GM04504 (cell line): ENCODE results near the gene ABAT.

ENCODE experiments used
- DNase-seq: peaks from one replicate; pipeline ENCODE4 v3.0.0-alpha.2; 2012; ENCODE audit warnings: low read depth

Gene ABAT

GRCh38 chr16:8717892-8718415, 43.5 kb downstream of the ABAT start:
- no peak for DNase-seq

DNA sequence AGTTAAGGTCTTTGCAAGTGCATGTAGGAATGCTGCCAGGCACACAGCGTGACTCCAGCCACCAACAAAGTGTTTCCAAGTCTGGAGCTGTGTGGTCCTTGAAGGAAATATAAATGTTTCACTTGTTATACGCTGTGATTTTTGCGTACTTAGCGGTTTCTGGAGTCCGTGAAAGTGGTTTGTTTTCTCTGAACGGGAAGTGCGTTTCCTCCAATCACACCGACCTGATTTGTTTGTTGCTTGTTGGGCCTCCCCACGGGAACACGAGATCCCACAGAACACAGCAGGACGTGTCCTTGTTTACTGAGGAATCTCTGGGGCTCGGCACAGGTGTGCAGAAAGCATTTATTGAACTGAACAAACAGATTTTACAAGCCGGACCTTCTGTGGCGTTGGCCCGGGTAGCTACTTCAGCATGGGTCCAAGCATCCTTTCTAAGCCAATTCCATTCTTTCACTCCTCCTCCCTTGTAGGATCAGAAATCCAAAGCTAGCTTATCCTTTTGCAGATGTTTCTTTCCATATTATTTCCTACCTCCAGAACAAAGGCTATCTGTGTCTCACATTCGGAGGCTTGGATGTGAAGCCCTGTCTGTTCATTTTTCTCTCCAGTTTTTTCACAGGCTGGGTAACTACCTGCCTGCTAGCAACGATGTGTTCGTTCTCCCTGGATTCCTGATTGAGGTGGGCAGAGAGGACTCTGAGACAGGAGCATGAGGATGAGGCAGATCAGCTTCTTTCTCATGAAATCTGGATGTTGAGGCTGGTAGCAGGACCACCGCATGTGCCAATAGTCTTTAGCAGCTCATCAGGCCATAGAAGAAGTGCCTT, 44.6 kb downstream of the ABAT start:
- DNase-seq = no peak

DNA sequence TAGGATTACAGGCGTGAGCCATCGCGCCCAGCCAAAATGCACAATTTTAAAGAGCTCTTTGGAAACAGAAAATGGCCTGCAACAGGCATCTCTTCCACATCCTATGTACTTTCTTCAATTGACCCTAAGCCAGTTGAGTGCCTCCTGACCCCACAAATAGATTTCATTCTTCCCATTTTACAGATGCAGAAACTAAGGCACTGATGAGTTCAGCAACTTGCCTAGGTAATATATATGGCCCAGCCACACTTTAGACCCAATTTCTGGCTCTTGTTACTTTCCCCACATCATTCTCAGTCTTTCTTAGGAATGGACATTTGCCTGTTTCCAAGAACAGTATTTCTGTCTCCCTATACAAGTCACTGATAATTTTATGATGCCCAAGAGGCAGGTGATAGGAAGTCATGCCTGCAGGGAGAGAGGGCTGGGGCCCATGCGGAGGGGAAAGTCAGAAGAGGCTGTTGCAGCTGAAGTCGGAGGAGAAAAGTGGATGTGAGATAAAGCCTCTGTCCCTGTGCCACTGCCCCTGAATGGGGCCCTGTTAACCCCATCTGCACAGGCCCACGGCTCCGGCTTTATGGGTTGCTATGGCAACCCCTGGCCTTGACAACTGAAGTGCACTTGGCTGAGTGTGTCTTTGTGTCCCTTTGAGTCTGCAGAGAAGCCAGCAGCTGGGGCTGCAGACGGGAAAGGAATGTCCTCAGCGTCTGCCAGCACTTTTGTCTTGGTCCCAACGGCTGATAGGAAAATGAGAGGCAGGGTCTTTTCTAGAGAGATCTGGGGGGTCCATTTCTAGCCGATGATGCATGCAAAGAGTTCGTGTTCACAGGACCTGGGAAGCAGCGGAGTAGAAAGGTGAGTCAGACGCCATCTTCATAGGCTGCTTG, 45.9 kb downstream of the ABAT start:
- no peak for DNase-seq

GRCh38 chr16:8720967-8721308, 46.5 kb downstream of the ABAT start:
- DNase-seq = no peak

GRCh38 chr16:8721336-8722024, 47.1 kb downstream of the ABAT start:
- DNase-seq = no peak

- no peak for DNase-seq
Observed at GRCh38 chr16:8722025-8722348, 47.6 kb downstream of the ABAT start.

DNA sequence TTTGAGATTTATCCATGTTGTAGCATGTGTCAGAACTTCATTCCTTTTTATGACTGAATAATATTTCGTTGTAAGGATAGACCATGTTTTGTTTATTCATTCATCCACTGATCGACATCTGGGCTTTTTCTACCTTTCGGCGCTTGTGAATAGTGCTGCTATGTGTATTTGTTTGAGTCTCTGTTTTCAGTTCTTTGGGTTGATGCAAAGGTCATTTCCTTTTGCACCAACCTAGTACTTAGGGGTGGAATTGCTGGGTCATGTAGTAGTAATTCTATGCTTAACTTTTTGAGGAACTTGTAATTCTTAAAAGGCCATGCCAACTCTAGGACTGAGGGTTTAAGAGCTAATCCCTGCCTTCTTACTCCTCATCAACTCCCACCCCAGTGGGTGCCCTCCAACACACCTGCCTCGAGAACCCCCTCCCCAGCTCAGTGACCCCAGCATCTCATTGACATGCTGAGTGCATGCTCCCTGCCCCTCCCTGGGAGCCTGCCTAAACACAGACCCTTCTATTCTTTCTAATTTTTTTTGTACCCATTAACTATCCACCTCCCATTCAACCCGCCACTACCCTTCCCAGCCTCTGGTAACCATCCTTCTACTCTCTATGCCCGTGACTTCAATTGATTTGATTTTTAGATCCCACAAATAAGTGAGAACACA, 51.2 kb downstream of the ABAT start:
- no peak for DNase-seq

- DNase-seq = no peak
Observed at GRCh38 chr16:8727131-8727806, 52.9 kb downstream of the ABAT start.

- no peak for DNase-seq
Observed at GRCh38 chr16:8727857-8728618, 53.6 kb downstream of the ABAT start.

- DNase-seq = no peak
Observed at GRCh38 chr16:8729779-8730334, 55.4 kb downstream of the ABAT start.

- no peak for DNase-seq
Observed at GRCh38 chr16:8730335-8730915, 56.0 kb downstream of the ABAT start.

DNA sequence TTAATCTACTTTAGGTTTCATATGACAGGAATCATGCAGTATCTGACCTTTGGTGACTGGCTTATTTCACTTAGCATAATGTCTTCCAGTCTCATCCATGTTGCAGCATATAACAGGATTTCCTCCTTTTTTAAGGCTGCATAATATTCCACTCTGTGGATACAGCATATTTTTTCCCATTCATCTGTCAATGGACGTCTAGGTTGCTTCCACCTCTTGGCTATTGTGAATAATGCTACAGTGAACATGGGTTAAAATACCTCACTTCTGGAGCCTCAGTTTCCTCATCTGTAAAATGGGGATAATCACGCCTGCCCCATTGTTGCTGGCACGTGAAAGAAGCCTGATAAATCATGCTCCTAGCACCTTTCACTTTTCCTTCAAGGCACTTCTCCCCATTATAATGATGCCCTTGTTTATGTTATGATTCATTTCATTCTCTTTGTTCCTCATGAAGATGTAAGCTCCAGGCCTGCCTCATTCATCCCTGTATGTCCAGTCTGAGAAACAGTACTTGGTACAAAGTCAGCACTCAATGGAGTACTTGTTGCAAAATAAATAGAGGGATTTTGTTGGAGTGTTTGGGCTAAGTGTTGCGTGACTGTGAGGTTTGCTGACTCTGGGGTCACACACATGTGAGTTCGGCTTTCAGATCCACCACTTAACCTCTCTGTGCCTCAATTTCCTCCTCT, 59.6 kb downstream of the ABAT start:
- no peak for DNase-seq

- DNase-seq = no peak
Observed at GRCh38 chr16:8735574-8735973, 61.2 kb downstream of the ABAT start.

GRCh38 chr16:8736123-8736668, 61.8 kb downstream of the ABAT start:
- no peak for DNase-seq

GRCh38 chr16:8739151-8739550, 64.7 kb downstream of the ABAT start:
- DNase-seq = no peak

DNA sequence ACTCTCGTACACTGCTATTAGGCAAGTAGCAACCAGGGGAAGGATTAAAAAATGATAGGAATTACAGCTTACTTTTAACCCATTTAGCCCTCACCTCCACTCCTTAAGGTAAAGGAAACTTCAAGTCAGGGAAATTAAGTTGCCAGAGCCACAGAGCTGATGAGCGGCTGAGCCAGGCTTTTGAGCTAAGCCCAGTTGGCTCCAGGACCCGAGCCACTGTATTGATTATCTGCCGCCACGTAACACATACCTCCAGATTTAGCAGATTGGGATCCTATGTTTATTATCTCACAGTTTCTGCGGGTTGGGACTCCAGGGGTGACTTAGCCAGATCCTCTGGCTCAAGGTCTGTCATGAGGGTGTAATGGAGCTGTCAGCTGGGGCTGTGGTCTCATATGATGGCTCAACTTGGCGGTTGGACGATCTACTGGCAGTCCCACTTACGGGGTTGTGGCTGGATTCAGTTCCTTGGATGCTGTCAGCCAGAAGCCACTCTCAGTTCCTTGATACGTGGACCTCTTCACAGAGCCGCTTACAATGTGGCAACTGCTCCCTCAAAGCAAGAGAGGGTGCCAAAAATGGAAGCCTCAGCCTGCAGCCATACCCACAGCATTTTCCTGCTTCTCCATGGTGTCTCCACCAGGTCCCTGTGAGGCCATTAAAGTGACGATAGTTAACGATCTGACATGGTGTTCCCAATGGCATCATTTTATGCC, 65.7 kb downstream of the ABAT start:
- no peak for DNase-seq

DNA sequence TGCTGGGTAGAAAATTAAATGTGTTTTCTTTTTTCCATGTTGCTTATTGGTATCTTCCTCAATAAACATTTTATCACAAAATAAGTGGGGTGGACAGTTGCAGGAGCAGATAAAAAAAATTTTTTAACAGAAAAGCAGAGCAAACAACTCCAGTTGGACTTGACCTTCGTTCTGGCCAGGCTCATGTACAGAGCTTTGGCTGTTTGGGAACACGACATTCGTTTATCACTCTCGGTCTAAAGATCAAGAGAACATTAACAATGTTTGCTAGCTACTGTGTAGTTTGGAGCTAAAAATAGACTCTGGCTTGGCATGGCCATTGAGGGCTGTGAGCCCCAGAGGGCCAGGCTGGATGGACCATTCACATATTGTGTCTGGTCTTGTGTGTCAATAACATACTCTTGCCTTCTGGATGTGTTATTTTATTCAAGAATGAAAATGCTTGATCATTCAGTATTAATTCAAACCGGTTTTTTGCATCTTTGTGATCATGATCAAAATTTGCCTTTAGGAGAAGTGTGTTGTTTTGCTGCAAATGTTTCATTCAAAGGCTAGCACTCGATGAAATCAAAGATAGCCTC, 66.4 kb downstream of the ABAT start:
- no peak for DNase-seq

- no peak for DNase-seq
Observed at GRCh38 chr16:8741636-8742035, 67.2 kb downstream of the ABAT start.
